Calu3 (cell line): Measurements from ENCODE around the gene TMEM181. TPM values are rescaled to one million over a fixed set of nuclear protein-coding genes. Genes with fewer than 3 reads are reported as not detected.

Experiments used
- BruUV-seq: library from RNA; stranded (reverse); fragments of 400-500 nt; replicated peaks from 2 replicates; lab custom pipeline; 2021; lab: Mats Ljungman, UMichigan
- CTCF ChIA-PET: fragments of 300-600 bp; sonication (Branson Sonifier 250); formaldehyde crosslinking; loops from one replicate; lab custom pipeline; 2022; ENCODE audit warnings: antibody characterized with exemption; lab: Charles Lee
- DNase-seq: peaks from one replicate; pipeline ENCODE4 v3.0.0; 2022
- H3K27ac Mint-ChIP-seq: one replicate; pipeline ENCODE4 v1.8.0; 2022; ENCODE audit warnings: mixed read lengths; ENCODE audit not compliant: unreplicated experiment
- H3K27me3 Mint-ChIP-seq: one replicate; pipeline ENCODE4 v1.8.0; 2022; ENCODE audit warnings: mixed read lengths; ENCODE audit not compliant: unreplicated experiment
- H3K36me3 Mint-ChIP-seq: one replicate; pipeline ENCODE4 v1.8.0; 2022; ENCODE audit warnings: mild to moderate bottlenecking, moderate library complexity, mixed read lengths; ENCODE audit not compliant: insufficient read depth, unreplicated experiment
- H3K4me1 Mint-ChIP-seq: one replicate; pipeline ENCODE4 v1.8.0; 2022; ENCODE audit warnings: mild to moderate bottlenecking, low read depth, mixed read lengths; ENCODE audit not compliant: unreplicated experiment
- H3K4me3 Mint-ChIP-seq: one replicate; pipeline ENCODE4 v1.8.0; 2022; ENCODE audit warnings: mild to moderate bottlenecking, low read depth, moderate library complexity, mixed read lengths; ENCODE audit not compliant: unreplicated experiment
- H3K9me3 Mint-ChIP-seq: one replicate; pipeline ENCODE4 v1.8.0; 2022; ENCODE audit warnings: low read depth, mixed read lengths; ENCODE audit not compliant: unreplicated experiment
- CTCF ChIP-seq: fragments of 200-600 bp; IDR thresholded peaks from one replicate; pipeline ENCODE4 v1.8.0; 2022; ENCODE audit warnings: antibody characterized with exemption; ENCODE audit not compliant: unreplicated experiment
- intact Hi-C: fragments of 100-400 bp; cut with micrococcal nuclease; formaldehyde crosslinking; loops from one replicate; pipeline ENCODE4 v1.10.0; 2022; ENCODE audit not compliant: unreplicated experiment
- total RNA-seq: library from RNA; stranded (reverse); gene quantifications from 2 replicates; pipeline ENCODE4 v1.2.3, GENCODE V29; 2022

The TMEM181 gene
- total RNA-seq, 1 experiment from 2014 or later: 48.7 TPM

GRCh38 chr6:158566207-158566818 lies 6.4 kb downstream of the TMEM181 start:
- Mint-ChIP-seq H3K27me3 (no peaks in the 10 kb centered on the region), H3K4me3 (no peak overlapping the region), H3K4me1 (peaks cover 30% of the 10 kb centered on the region), H3K27ac (no peak overlapping the region), H3K36me3 (peaks cover 23% of the 10 kb centered on the region), H3K9me3 (no peaks in the 10 kb centered on the region)
- CTCF ChIA-PET: interaction anchor here (0.6 kb wide), 1 partner anchor 9 kb away, joined by 3 read pairs; no protein-coding TSS in a partner anchor
- no peak for TF ChIP-seq CTCF
- no TSS peak for BruUV-seq
- DNase-seq: no peak
- intact Hi-C loops: no loop called here

GRCh38 chr6:158567152-158567551 lies 7.3 kb downstream of the TMEM181 start:
- Mint-ChIP-seq H3K4me3 (no peak overlapping the region), H3K36me3 (peaks cover 21% of the 10 kb centered on the region), H3K4me1 (peaks cover 30% of the 10 kb centered on the region), H3K9me3 (no peaks in the 10 kb centered on the region), H3K27ac (no peak overlapping the region), H3K27me3 (no peaks in the 10 kb centered on the region)
- no peak for DNase-seq
- CTCF ChIA-PET: no interaction called here
- no peak for TF ChIP-seq CTCF
- BruUV-seq: no TSS peak
- intact Hi-C loops: no loop called here

- H3K9me3 Mint-ChIP-seq: no peaks in the 10 kb centered on the region
- H3K27ac Mint-ChIP-seq: no peak overlapping the region
- CTCF ChIA-PET: interaction anchor here (1.0 kb wide), 1 partner anchor 124 kb away, joined by 3 read pairs; no protein-coding TSS in a partner anchor
- TF ChIP-seq CTCF: no peak
- intact Hi-C loops: no loop called here
- peaks cover 32% of the 10 kb centered on the region for H3K4me1 Mint-ChIP-seq
- no peaks in the 10 kb centered on the region for H3K27me3 Mint-ChIP-seq
- H3K4me3 Mint-ChIP-seq: no peak overlapping the region
- H3K36me3 Mint-ChIP-seq: peaks cover 24% of the 10 kb centered on the region
- no peak for DNase-seq
- no TSS peak for BruUV-seq
These were observed 8.0 kb downstream of the TMEM181 start for GRCh38 chr6:158567871-158568401.

- no TSS peak for BruUV-seq
These were observed 8.7 kb downstream of the TMEM181 start for GRCh38 chr6:158568549-158568948.

More at GRCh38 chr6:158568549-158568948, 8.7 kb downstream of the TMEM181 start:
- Mint-ChIP-seq H3K9me3 (no peaks in the 10 kb centered on the region), H3K4me1 (peaks cover 38% of the 10 kb centered on the region), H3K4me3 (no peak overlapping the region), H3K27me3 (no peaks in the 10 kb centered on the region), H3K27ac (no peak overlapping the region), H3K36me3 (peaks cover 26% of the 10 kb centered on the region)
- TF ChIP-seq CTCF: no peak
- no peak for DNase-seq
- intact Hi-C loops: no loop called here
- CTCF ChIA-PET: interaction anchor here (1.0 to 1.2 kb wide), 2 partner anchors 123 to 354 kb away, joined by 3 read pairs; no protein-coding TSS in a partner anchor
